ENCODE results near the gene PSME4.

Gene PSME4

GRCh38 chr2:53886406-53887280, 84.2 kb downstream of the PSME4 start:
- no peak overlapping the region for H3K9ac ChIP-seq (ENCODE audit: low read length)
- peaks cover 4% of the 10 kb centered on the region for H3K36me3 ChIP-seq (replicated peaks; ENCODE audit: insufficient read depth, low read length)
- no peak overlapping the region for H3K4me2 ChIP-seq (ENCODE audit: low read depth, low read length)
- no peaks in the 10 kb centered on the region for H4K20me1 ChIP-seq (ENCODE audit: insufficient read depth, low read length)
- TF ChIP-seq EZH2 (optimal IDR thresholded peaks at IDR 0.05; ENCODE audit: low read depth, low read length) = no peak
- no peak for TF ChIP-seq CTCF (IDR thresholded peaks at IDR 0.05; ENCODE audit: low read length)
- no peak for TF ChIP-seq EZH2phosphoT487 (IDR thresholded peaks at IDR 0.05; ENCODE audit: low read length)
- no peaks in the 10 kb centered on the region for H3K79me2 ChIP-seq (ENCODE audit: low read length)
- no peaks in the 10 kb centered on the region for H3F3A ChIP-seq (ENCODE audit: insufficient read depth, low read length)
- no peak overlapping the region for H3K4me3 ChIP-seq (ENCODE audit: low read length)
- H3K9me2 ChIP-seq (replicated peaks; ENCODE audit: insufficient read depth, low read length) = no peaks in the 10 kb centered on the region
- no peak overlapping the region for H2AFZ ChIP-seq (ENCODE audit: low read length)
- H3K27me3 ChIP-seq (replicated peaks; ENCODE audit: insufficient read depth, low read length) = no peaks in the 10 kb centered on the region
- no peaks in the 10 kb centered on the region for H3K4me1 ChIP-seq (ENCODE audit: low read length)
- no peak overlapping the region for H3K27ac ChIP-seq (ENCODE audit: low read length)
- no peaks in the 10 kb centered on the region for H3K9me3 ChIP-seq (replicated peaks; ENCODE audit: insufficient read depth, low read length)
- no peak for DNase-seq

- H3K27me3 ChIP-seq (replicated peaks; ENCODE audit: insufficient read depth, low read length) = no peaks in the 10 kb centered on the region
- no peaks in the 10 kb centered on the region for H3K4me1 ChIP-seq (ENCODE audit: low read length)
- no peak overlapping the region for H3K4me2 ChIP-seq (ENCODE audit: low read depth, low read length)
- no peak overlapping the region for H2AFZ ChIP-seq (ENCODE audit: low read length)
- H3F3A ChIP-seq (ENCODE audit: insufficient read depth, low read length) = no peaks in the 10 kb centered on the region
- DNase-seq = no peak
- H4K20me1 ChIP-seq (ENCODE audit: insufficient read depth, low read length) = no peaks in the 10 kb centered on the region
- no peaks in the 10 kb centered on the region for H3K9me3 ChIP-seq (replicated peaks; ENCODE audit: insufficient read depth, low read length)
- no peaks in the 10 kb centered on the region for H3K79me2 ChIP-seq (ENCODE audit: low read length)
- no peak overlapping the region for H3K27ac ChIP-seq (ENCODE audit: low read length)
- H3K9ac ChIP-seq (ENCODE audit: low read length) = no peak overlapping the region
- H3K9me2 ChIP-seq (replicated peaks; ENCODE audit: insufficient read depth, low read length) = no peaks in the 10 kb centered on the region
- peaks cover 8% of the 10 kb centered on the region for H3K36me3 ChIP-seq (replicated peaks; ENCODE audit: insufficient read depth, low read length)
- TF ChIP-seq CTCF (IDR thresholded peaks at IDR 0.05; ENCODE audit: low read length) (no peak), EZH2 (optimal IDR thresholded peaks at IDR 0.05; ENCODE audit: low read depth, low read length) (no peak), EZH2phosphoT487 (IDR thresholded peaks at IDR 0.05; ENCODE audit: low read length) (no peak)
- no peak overlapping the region for H3K4me3 ChIP-seq (ENCODE audit: low read length)
These were observed 85.9 kb downstream of the PSME4 start for GRCh38 chr2:53884883-53885282.

GRCh38 chr2:53881986-53882385, 88.8 kb downstream of the PSME4 start:
- Histone ChIP-seq H4K20me1 (ENCODE audit: insufficient read depth, low read length) (no peaks in the 10 kb centered on the region), H3K9ac (ENCODE audit: low read length) (no peak overlapping the region), H3K27ac (ENCODE audit: low read length) (no peak overlapping the region), H3F3A (ENCODE audit: insufficient read depth, low read length) (no peaks in the 10 kb centered on the region), H3K79me2 (ENCODE audit: low read length) (no peaks in the 10 kb centered on the region), H2AFZ (ENCODE audit: low read length) (no peak overlapping the region), H3K4me3 (ENCODE audit: low read length) (no peak overlapping the region), H3K4me2 (ENCODE audit: low read depth, low read length) (no peak overlapping the region), H3K9me2 (replicated peaks; ENCODE audit: insufficient read depth, low read length) (no peaks in the 10 kb centered on the region), H3K27me3 (replicated peaks; ENCODE audit: insufficient read depth, low read length) (no peaks in the 10 kb centered on the region), H3K9me3 (replicated peaks; ENCODE audit: insufficient read depth, low read length) (no peaks in the 10 kb centered on the region), H3K4me1 (ENCODE audit: low read length) (no peaks in the 10 kb centered on the region), H3K36me3 (replicated peaks; ENCODE audit: insufficient read depth, low read length) (peaks cover 13% of the 10 kb centered on the region)
- TF ChIP-seq EZH2phosphoT487 (IDR thresholded peaks at IDR 0.05; ENCODE audit: low read length) (no peak), EZH2 (optimal IDR thresholded peaks at IDR 0.05; ENCODE audit: low read depth, low read length) (no peak), CTCF (IDR thresholded peaks at IDR 0.05; ENCODE audit: low read length) (no peak)
- DNase-seq = no peak
